Hepatocyte (in vitro differentiated cells): ENCODE measurements around the gene ADGRG7. TPM values are rescaled to one million over a fixed set of nuclear protein-coding genes. Genes with fewer than 3 reads are reported as not detected.

Source experiments
- DNase-seq: peaks from one replicate; pipeline ENCODE4 v3.0.0-alpha.2; 2016; ENCODE audit warnings: low spot score
- H2AFZ ChIP-seq: fragments of 200-600 bp; sonication (generic); 2 replicates; pipeline ENCODE4 v1.6.0; 2016; ENCODE audit warnings: antibody characterized with exemption, mild to moderate bottlenecking
- H3K27ac ChIP-seq: fragments of 200-600 bp; sonication (generic); 2 replicates; pipeline ENCODE4 v1.5.1; 2016; ENCODE audit warnings: mild to moderate bottlenecking
- H3K27me3 ChIP-seq: fragments of 200-600 bp; sonication (generic); 2 replicates; pipeline ENCODE4 v1.6.1; 2016
- H3K36me3 ChIP-seq: fragments of 200-600 bp; sonication (generic); replicated peaks from 2 replicates; pipeline ENCODE4 v1.5.1; 2016; ENCODE audit warnings: low read depth; ENCODE audit not compliant: insufficient read depth
- H3K4me1 ChIP-seq: fragments of 200-600 bp; sonication (generic); 2 replicates; pipeline ENCODE4 v1.5.1; 2016; ENCODE audit warnings: mild to moderate bottlenecking, moderate library complexity; ENCODE audit not compliant: insufficient read depth
- H3K4me2 ChIP-seq: fragments of 200-600 bp; sonication (generic); 2 replicates; pipeline ENCODE4 v1.6.0; 2016
- H3K4me3 ChIP-seq: fragments of 200-600 bp; sonication (generic); 2 replicates; pipeline ENCODE4 v1.5.1; 2016; ENCODE audit warnings: mild to moderate bottlenecking
- H3K79me2 ChIP-seq: fragments of 200-600 bp; sonication (generic); 2 replicates; pipeline ENCODE4 v1.6.0; 2017; ENCODE audit warnings: mild to moderate bottlenecking
- H3K9me2 ChIP-seq: fragments of 200-600 bp; sonication (generic); replicated peaks from 2 replicates; pipeline ENCODE4 v1.6.0; 2017; ENCODE audit warnings: mild to moderate bottlenecking; ENCODE audit not compliant: insufficient read depth
- H3K9me3 ChIP-seq: fragments of 200-600 bp; sonication (generic); 2 replicates; pipeline ENCODE4 v1.5.1; 2016; ENCODE audit warnings: low read depth, mild to moderate bottlenecking
- H4K20me1 ChIP-seq: fragments of 200-600 bp; sonication (generic); 2 replicates; pipeline ENCODE4 v1.6.0; 2016; ENCODE audit warnings: mild to moderate bottlenecking; ENCODE audit not compliant: insufficient read depth, poor library complexity, severe bottlenecking
- EZH2 ChIP-seq: fragments of 200-600 bp; sonication (generic); IDR thresholded peaks from 2 replicates; pipeline ENCODE4 v1.6.1; 2016; ENCODE audit warnings: antibody characterized with exemption, mild to moderate bottlenecking, borderline replicate concordance
- EZH2phosphoT487 ChIP-seq: fragments of 200-600 bp; sonication (generic); IDR thresholded peaks from one replicate; pipeline ENCODE4 v1.6.1; 2018; ENCODE audit warnings: antibody characterized with exemption, mild to moderate bottlenecking, low read depth, moderate library complexity; ENCODE audit not compliant: unreplicated experiment, severe bottlenecking
- WGBS: methylation state at CpG from one replicate; pipeline ENCODE4 v1.1.6; 2016; ENCODE audit warnings: low lambda C conversion rate; ENCODE audit errors: missing lambda C conversion rate; 5-methylcytosine and 5-hydroxymethylcytosine counted together
- polyA plus RNA-seq: library from polyadenylated mRNA; unstranded; fragments of >200 nt; fragmentation: Nextera tagmentation; extraction: Ambion mirVana; gene quantifications from 2 replicates; pipeline ENCODE4 v1.2.1, GENCODE V29; 2016
- total RNA-seq: library from RNA; depleted of rRNA; stranded (reverse); fragments of >200 nt; gene quantifications from 2 replicates; pipeline ENCODE4 v1.2.3, GENCODE V29; 2014
- TF ChIP-seq, protein P1 (sequence below): fragments of 200-600 bp; sonication (generic); IDR thresholded peaks from 2 replicates; pipeline ENCODE4 v1.5.1; 2016; ENCODE audit warnings: antibody characterized with exemption, mild to moderate bottlenecking; ENCODE audit not compliant: poor library complexity

Gene ADGRG7
- total and polyA plus RNA-seq, 2 experiments from 2014 or later: 4.9 to 33.3 TPM

DNA sequence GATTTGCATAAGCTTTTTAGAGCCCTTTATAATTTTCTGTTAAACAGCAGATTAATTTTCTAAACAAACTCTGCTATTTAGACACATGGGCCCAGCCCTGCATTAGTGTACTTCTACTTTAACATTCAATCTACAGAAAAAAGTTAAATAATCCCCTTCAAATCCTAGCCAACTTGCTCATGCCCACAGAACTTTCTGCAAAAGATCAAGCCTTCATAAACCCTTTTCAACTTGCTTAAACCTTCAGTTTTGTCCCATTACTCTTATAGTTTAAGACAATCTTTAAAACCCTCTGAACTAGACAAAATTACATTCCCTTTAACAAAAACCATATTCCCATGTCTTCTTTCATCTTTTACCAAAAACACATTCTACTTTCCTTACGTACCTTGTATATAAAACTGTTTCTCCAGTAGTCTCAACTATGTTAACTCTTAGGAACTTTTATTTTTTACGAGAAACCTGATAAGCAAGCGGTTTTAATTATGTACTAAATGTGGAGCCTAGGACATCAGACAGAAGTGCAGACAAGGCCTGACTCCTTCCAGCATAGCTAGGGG, 25.2 kb upstream of the ADGRG7 start:
- no peak for DNase-seq
- 57% methylated on average over 3 of the region's 3 CpGs for WGBS
- H3K9me2 ChIP-seq: no peaks in the 10 kb centered on the region
- H4K20me1 ChIP-seq: no peaks in the 10 kb centered on the region
- no peaks in the 10 kb centered on the region for H3K27me3 ChIP-seq
- H3K9me3 ChIP-seq: no peaks in the 10 kb centered on the region
- peak overlapping the region; percentile 8 for H3K27ac ChIP-seq
- H3K4me1 ChIP-seq: peaks cover 3% of the 10 kb centered on the region
- no peak overlapping the region for H3K4me3 ChIP-seq
- H3K4me2 ChIP-seq: no peak overlapping the region
- H2AFZ ChIP-seq: no peak overlapping the region
- H3K36me3 ChIP-seq: no peaks in the 10 kb centered on the region
- H3K79me2 ChIP-seq: no peaks in the 10 kb centered on the region
- TF ChIP-seq, protein P1, sequence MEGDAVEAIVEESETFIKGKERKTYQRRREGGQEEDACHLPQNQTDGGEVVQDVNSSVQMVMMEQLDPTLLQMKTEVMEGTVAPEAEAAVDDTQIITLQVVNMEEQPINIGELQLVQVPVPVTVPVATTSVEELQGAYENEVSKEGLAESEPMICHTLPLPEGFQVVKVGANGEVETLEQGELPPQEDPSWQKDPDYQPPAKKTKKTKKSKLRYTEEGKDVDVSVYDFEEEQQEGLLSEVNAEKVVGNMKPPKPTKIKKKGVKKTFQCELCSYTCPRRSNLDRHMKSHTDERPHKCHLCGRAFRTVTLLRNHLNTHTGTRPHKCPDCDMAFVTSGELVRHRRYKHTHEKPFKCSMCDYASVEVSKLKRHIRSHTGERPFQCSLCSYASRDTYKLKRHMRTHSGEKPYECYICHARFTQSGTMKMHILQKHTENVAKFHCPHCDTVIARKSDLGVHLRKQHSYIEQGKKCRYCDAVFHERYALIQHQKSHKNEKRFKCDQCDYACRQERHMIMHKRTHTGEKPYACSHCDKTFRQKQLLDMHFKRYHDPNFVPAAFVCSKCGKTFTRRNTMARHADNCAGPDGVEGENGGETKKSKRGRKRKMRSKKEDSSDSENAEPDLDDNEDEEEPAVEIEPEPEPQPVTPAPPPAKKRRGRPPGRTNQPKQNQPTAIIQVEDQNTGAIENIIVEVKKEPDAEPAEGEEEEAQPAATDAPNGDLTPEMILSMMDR: no peak
- TF ChIP-seq EZH2 (no peak), EZH2phosphoT487 (no peak)

DNA sequence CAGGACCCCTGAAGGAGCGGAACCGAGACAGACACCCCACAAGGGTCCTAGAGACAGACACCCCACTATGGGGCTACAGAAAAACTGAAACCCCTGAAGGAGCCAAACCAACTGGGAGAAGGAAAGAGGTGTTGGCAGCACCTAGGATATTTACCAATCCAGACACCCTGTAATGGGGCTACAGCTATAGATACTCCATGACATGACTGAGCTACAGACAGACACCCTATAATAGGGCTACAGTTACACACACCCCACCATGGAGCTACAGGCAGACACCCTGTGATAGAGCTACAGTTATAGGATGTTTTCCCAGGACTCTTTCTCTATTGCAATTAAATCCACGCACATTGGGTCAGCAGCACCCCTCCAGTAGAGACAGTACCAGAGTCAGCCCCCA, 22.6 kb upstream of the ADGRG7 start:
- H3K79me2 ChIP-seq: no peaks in the 10 kb centered on the region
- H3K27ac ChIP-seq: no peak overlapping the region
- no peaks in the 10 kb centered on the region for H3K9me3 ChIP-seq
- H3K4me3 ChIP-seq: no peak overlapping the region
- WGBS: 93% methylated on average over 3 of the region's 3 CpGs
- H2AFZ ChIP-seq: no peak overlapping the region
- no peak overlapping the region for H3K4me2 ChIP-seq
- H3K27me3 ChIP-seq: no peaks in the 10 kb centered on the region
- no peak for DNase-seq
- peaks cover 4% of the 10 kb centered on the region for H3K4me1 ChIP-seq
- H3K9me2 ChIP-seq: no peaks in the 10 kb centered on the region
- no peaks in the 10 kb centered on the region for H3K36me3 ChIP-seq
- TF ChIP-seq EZH2phosphoT487 (no peak), EZH2 (no peak)
- TF ChIP-seq, protein P1: no peak
- no peaks in the 10 kb centered on the region for H4K20me1 ChIP-seq

DNA sequence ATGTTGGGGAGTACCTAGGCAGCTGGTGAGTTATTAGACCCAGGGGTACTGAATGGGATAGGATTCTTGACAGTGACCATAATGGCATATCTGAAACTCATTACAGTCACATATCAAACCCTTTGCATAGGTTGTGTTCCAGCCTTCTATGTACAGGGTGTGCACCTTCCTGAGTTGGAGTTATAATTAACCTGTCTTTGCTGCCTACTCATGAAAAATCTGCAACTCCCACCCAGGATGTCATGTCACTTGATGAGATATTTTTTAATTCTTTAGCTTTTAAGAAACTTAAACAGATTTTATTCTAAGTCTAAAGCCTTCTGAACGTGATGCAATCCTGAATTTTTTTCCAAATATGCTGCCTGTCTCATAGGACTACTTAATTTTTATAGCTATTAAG, 21.1 kb upstream of the ADGRG7 start:
- no peaks in the 10 kb centered on the region for H3K79me2 ChIP-seq
- H3K27me3 ChIP-seq: no peaks in the 10 kb centered on the region
- H4K20me1 ChIP-seq: no peaks in the 10 kb centered on the region
- no peak overlapping the region for H3K27ac ChIP-seq
- TF ChIP-seq EZH2phosphoT487: no peak
- TF ChIP-seq, protein P1: no peak
- no peak for TF ChIP-seq EZH2
- no peaks in the 10 kb centered on the region for H3K36me3 ChIP-seq
- H2AFZ ChIP-seq: no peak overlapping the region
- peaks cover 6% of the 10 kb centered on the region for H3K4me1 ChIP-seq
- DNase-seq: no peak
- no peak overlapping the region for H3K4me2 ChIP-seq
- 96% methylated on average over 1 of the region's 1 CpG for WGBS
- H3K9me3 ChIP-seq: no peaks in the 10 kb centered on the region
- H3K4me3 ChIP-seq: no peak overlapping the region
- H3K9me2 ChIP-seq: no peaks in the 10 kb centered on the region
